ENCODE measurements around the gene MSX1.

MSX1 gene

DNA sequence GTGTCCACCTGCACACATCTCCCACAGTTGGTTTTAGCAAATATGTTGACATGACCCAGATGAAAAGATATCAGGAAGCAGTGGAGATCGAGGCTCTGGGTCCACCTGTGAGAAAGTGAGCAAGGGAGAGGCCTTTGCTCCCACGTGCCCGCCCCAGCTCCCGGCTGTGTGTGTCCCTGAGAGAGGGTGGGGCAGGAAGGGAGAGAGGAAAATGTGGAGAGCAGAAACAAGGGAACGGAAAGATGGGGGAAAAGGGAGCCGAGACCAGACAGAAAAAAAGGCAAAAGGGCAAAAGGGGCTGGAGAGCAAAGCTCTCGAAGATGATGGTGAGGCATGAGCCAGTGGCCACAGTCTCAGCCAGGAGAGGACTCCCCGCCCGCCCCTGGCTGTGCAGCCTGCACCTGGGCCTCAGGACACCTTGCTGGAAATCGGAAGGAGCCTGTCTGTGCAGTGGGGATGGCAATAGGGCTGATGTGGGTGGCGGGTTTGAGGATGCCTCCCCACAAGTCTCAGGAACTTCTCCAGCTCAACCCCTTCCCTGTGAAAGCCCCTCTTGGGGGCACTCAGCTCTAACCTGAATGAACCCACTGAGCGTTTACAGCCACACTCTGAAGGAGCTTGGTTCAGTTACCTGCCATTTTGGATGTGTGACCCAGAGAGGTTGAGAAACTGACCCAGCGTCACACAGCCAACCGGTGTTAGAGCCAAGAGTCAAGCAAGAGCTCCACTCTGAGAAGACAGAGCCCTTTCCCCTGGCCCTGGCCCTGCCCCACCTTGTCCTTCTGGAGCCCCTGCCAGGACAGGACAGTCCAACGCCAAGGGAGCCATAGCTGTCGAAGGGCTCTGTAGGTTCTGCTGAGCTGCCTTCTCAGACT lies 20.3 kb upstream of the MSX1 start:
- in situ Hi-C loops (cut with MboI; ENCODE audit: low sequenced_read_pairs) = loop anchor here (25.0 kb wide), 1 partner anchor 98 kb away; no protein-coding TSS in a partner anchor

DNA sequence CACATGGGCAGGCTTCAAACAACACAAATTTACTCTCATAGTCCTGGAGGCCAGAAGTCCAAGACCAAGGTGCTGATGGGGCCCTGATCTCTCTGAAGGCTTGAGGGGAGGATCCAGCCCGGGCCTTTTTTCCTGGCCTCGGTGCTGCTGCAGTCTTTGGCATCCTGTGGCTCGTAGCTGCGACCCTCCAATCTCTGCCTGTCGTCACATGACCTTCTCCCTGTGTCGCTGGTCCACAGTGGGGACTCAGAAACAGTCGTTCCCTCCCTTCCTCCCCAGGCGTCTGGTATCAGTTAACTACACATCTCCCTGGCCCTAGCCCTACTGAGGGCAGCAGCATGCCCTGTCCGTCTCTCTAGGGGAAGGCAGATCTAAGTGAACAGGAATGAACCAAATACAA lies 19.1 kb upstream of the MSX1 start:
- in situ Hi-C loops (cut with MboI; ENCODE audit: low sequenced_read_pairs) = loop anchor here (25.0 kb wide), 1 partner anchor 97 kb away; no protein-coding TSS in a partner anchor

DNA sequence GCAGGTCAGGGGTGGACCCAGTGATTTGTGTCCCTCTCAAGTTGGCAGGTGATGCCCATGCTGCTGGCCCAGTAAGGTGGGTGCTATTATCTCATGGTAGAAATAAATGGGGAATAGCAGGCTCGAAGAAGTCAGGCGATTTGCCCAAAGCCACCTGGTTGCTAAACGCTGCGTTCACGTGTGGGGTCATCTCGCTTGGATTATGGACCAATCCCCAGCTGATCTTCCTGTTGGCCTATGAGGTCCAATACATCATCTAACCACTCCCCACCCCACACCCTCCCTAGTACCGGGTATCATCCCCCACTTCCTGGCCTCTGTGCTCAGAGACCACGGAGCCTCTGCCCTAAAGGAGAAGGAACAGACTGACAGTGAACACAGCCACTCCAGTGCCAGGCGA lies 18.3 kb upstream of the MSX1 start:
- in situ Hi-C loops (cut with MboI; ENCODE audit: low sequenced_read_pairs) = loop anchor here (25.0 kb wide), 1 partner anchor 96 kb away; no protein-coding TSS in a partner anchor

DNA sequence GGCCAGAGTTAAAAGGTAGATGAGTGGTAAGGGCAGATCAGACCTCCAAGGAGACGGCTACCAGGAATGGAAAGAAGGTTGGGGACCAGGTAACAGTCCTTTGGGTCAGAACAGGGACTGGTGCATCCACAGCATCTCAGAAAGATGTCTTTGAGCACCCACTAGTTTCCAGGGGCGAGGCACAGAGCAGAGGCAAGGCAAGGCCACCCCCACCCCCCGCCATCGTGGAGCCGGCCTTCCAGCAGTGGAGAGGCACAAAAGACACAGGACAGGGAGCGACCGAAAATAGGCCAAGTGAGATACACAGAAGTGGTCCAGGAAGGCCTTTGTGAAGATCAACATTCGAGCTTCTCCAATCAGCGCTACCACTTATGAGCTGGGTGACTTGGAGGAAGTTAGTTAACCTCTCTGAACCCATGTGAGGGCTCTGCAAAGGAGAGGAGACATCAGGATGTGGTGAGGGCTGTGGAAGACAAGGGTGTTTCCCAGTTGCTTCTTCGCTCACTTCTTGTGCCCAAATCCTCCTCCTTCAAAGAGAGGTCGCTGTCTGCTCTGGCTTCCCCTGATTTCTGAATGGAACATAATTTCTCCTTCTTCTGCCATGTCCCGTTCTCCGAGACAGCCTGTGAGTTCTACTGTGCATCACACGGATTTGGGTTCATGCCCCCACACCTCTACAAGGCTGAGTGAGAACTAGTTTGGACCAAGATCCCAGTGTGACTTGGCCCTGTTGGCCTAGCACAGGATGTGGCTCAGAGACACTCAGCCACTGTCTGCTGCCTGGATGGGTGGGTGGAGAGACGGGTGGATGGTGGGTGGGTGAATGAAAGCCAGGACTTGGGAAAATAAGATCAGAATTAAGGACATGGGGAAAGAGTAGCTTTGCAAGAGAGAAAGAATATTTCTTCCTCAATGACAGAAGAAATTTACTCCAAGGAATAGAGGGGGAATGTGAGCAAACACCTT lies 16.7 kb upstream of the MSX1 start:
- in situ Hi-C loops (cut with MboI; ENCODE audit: low sequenced_read_pairs) = loop anchor here (25.0 kb wide), 1 partner anchor 95 kb away; no protein-coding TSS in a partner anchor

DNA sequence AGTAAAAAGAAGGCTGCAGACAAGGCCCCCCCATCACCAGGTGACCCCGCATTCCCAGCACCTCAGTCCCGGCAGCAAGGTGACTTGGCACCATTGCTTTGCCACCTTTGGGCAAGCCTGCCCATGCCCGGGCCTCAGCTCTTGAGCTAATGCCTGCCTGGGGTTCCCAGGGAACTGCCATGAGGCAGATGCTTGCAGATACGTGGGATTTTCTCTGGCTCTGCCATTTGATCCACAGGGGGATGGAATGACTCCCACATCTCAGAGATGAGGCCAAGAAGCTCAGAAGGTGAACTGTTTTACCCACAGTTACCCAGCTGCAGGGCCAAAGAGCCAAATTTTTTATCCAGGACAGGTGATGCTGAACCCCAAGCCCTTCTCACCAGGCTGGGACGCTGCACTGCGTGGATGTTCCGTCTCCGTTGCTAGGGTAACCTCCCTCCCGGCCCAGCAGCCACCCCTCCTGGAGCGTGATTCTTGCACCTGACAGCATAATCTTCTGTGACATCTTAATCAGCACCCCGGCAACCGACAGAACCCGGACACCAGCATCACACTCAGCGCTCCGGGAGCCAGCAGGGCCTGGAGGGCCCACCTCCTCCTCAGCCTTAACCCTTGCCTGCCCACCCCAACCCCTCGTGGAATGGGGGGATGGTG lies 15.7 kb upstream of the MSX1 start:
- in situ Hi-C loops (cut with MboI; ENCODE audit: low sequenced_read_pairs) = loop anchor here (25.0 kb wide), 1 partner anchor 94 kb away; no protein-coding TSS in a partner anchor

DNA sequence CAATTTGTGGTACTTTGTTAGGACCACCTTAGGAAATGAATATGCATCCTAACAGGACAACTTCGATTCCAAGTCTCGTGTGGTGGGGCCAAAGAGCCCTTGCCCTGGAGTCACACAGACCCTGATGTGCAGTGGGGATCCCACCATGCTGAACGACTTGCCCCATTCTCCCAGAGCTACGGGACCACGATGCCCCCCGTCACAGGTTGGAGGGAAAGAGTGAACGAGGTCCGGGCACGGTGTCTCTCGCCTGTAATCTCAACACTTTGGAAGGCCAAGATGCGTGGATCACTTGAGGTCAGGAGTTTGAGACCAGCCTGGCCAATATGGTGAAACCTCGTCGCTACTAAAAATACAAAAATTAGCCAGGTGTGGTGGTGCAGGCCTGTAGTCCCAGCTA lies 14.4 kb upstream of the MSX1 start:
- in situ Hi-C loops (cut with MboI; ENCODE audit: low sequenced_read_pairs) = loop anchor here (25.0 kb wide), 1 partner anchor 92 kb away; no protein-coding TSS in a partner anchor

DNA sequence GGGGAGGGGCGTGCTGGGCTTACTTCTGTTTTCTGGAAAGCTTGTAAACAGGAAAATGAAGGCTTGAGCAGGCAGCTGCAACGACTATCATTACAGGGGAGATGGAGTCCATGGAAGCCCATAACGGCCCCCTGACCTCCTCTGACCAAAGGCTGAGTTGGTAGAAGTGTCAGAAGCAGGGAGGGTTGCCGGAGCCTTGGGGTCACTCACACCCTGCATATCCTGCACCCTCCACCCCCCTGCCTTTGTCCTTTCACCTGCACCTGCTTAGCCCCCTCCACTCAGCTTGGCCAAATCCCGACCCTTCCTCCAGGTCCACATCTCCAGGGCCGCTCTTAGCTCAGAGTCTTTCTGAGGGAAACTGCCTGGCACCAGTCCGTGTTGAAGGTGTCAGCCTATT lies 12.5 kb upstream of the MSX1 start:
- in situ Hi-C loops (cut with MboI; ENCODE audit: low sequenced_read_pairs) = loop anchor here (25.0 kb wide), 1 partner anchor 90 kb away; no protein-coding TSS in a partner anchor

DNA sequence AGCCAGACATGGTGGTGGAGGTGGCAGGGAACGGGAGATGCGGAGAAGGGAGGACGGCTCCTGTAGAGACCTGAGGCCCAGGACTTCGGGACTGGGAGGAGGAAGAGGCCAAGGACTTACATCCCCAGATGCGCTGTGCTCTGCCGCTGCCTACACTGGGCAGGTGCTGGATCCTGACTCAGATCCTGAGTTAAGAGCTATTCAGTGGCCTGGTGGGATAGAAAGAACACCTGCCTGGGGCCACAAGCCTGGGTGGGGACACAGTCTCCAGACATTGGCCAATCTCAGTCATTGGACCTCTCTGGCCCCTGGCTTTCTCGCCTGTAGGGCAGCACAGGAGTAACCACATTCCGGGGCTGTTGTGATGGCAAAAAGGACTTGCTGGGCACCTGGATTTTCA lies 10.9 kb upstream of the MSX1 start:
- in situ Hi-C loops (cut with MboI; ENCODE audit: low sequenced_read_pairs) = loop anchor here (25.0 kb wide), 1 partner anchor 89 kb away; no protein-coding TSS in a partner anchor

DNA sequence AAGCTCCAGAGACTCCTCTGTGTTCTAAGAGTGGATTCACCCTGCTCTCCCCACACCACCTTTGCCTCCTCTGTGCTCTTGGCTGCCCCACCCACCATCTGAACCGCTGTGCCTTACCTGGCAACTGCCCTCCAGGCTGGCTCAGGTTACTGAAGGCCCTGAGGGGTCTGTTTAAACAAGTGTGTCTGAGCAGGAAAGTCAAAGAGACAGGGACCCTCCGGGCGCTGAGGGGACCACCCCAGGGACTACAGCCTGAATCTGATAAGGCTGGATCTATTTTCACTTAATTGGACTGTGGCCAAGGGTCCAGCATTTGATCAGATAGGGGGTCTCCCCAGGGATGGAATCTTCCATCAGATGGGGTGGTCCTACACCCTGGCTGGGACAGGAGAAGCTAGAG lies 10.4 kb upstream of the MSX1 start:
- in situ Hi-C loops (cut with MboI; ENCODE audit: low sequenced_read_pairs) = loop anchor here (25.0 kb wide), 1 partner anchor 88 kb away; no protein-coding TSS in a partner anchor

DNA sequence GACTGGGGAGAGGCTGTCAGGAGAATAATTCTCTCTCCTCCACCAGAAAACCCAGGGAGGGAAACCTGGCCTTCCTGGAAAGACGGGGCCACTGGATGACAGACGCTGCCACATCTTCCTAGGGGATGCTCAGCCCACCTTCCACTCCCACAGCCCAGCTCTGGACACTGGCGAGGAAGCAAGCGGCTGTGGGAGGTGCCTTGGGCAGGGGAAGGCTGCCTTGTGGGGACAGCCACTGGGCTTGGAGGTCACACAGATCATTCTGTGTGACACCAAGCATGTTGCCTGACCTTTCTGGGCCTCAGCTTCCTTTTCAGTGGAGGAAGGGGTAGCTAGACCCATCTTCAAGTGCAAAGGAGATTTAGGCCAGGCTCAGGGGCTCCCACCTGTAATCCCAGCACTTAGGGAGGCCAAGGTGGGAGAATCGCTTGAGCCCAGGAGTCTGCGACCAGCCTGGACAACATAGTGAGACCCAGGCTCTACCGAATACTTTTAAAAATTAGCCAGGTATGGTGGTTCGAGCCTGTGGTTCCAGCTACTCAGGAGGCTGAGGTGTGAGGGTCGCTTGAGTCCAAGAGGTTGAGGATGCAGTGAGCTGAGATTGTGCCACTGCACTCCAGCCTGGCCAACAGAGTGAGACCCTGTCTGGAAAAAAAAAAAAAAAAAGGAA lies 9.8 kb upstream of the MSX1 start:
- in situ Hi-C loops (cut with MboI; ENCODE audit: low sequenced_read_pairs) = loop anchor here (25.0 kb wide), 1 partner anchor 88 kb away; no protein-coding TSS in a partner anchor

DNA sequence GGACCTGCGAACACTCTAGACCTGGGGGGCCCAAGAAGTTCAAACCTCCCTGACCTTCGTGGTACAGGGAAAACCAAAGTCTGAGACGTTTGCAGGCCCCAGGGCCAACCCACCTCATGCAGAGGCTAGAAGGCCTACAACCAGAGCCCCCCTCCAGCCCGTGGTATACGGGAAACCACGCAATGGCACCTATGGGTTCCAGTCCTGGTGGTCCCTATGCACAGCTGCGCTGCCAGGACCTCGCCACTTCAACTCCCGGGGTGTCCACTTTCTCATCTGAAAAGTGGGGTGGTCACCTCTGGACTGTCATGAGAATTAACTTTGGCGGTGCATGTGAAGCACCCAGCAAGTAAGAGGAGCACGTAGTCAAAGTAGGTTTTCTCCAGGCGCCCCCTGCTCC lies 8.4 kb upstream of the MSX1 start:
- in situ Hi-C loops (cut with MboI; ENCODE audit: low sequenced_read_pairs) = no loop called here

DNA sequence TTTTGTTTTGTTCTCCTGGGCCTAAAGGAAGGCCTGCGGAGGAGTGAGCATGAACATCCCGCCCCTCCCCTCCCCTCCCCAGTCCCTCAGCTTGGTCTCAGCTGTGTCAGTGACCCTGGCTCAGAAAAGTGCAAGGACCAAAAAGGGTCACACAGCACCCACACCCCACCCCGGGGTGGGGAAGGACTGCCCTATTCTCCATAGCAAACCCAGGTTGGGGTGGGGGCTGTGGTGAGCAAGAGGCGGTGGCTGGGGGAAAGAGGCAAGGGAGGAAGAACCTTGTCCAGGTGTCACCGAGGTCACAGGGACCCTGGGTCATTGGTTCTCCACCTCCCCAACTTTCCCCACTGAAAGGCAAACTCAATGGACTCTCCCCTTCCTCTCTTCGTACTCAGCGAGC lies 7.6 kb upstream of the MSX1 start:
- in situ Hi-C loops (cut with MboI; ENCODE audit: low sequenced_read_pairs) = no loop called here

DNA sequence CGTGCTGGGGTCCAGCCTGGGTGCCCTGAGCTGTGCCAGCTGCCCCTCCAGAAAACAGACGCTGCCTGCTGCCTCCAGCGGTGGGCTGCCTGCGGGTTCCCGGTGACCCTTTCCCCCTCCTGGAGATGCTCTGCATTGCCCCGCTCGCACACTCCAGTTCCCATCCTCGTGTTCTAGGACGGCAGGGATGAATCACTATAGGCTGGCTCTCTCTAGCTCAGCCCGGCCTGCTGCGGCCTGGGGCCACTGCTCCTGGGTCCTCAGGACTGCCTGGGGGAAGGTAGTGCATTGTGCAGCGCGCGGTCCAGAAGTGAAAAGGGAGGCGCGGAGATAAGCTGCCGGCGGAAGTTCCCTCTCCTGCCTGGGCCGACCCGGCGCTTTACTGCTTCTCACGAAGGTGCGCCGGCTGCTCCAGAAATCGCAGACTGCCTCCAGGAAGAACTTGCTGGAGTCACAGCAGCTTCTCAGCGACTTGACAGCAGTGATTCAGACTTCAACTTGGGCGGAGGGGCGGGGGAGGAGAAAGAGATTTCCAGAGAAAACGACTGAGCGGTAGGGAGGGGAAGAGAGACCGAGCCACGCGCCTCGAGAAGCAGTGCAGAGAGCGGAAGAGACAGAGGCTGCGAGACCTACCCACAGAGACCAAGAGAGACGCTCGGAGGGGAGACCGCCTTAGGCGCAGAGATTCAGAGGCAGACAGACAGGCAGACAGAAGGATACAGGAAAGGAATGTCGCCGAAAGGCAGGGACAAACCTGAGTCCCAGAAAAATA lies 6.7 kb upstream of the MSX1 start:
- in situ Hi-C loops (cut with MboI; ENCODE audit: low sequenced_read_pairs) = no loop called here

DNA sequence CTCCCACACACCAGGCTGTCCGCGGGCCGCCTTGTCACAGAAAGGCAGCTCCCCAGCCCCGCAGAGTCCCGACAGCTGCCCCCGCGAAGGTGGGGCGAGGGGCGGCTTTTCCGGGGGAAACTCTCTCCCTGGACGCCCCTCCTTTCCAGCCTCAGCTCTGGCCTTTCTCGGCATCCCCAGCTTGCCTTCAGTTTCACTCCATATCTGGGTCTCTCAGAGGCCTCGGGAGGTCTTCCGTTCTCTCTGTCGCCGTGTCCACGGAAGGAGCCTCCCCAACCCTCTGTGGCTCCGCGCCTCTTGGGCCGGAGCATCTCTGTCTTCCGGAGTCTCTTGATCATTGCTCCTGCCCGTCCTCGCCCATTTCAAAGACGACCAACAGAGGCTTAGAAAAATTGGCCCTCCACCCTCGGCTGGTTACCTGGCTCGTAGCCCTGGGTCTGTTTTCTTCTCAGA lies 6.1 kb upstream of the MSX1 start:
- in situ Hi-C loops (cut with MboI; ENCODE audit: low sequenced_read_pairs) = no loop called here

DNA sequence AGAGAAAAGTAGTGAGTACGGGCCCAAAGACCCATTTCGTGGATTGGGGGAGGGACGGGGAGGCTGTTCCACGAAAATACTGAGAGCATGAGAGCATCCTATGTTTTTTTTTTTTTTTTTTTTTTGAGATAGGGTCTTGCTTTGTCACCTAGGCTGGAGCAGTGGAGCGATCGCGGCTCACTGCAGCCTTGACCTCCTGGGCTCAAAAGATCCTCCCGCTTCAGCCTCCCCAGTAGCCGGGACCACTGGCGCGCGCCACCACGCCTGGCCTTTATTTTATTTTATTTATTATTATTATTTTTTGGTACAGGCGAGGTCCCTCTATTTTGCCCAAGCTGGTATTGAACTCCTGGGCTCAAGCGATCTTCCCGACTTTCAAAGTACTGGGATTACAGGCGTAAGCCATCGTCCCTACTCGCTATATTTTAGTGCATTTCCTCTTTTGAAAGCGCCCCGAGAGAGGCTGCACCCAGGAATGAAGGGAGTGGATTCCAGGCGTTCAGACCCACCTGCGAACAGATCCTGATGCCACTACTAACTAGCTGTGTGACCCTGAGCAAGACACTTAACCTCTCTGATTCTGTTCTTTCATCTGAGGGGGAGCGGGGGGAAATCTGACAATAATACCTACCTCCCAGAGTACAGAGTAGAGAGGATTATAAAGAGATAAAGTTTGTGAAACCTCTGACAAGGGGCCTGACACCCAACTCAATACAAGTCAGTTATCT lies 5.4 kb upstream of the MSX1 start:
- in situ Hi-C loops (cut with MboI; ENCODE audit: low sequenced_read_pairs) = no loop called here

DNA sequence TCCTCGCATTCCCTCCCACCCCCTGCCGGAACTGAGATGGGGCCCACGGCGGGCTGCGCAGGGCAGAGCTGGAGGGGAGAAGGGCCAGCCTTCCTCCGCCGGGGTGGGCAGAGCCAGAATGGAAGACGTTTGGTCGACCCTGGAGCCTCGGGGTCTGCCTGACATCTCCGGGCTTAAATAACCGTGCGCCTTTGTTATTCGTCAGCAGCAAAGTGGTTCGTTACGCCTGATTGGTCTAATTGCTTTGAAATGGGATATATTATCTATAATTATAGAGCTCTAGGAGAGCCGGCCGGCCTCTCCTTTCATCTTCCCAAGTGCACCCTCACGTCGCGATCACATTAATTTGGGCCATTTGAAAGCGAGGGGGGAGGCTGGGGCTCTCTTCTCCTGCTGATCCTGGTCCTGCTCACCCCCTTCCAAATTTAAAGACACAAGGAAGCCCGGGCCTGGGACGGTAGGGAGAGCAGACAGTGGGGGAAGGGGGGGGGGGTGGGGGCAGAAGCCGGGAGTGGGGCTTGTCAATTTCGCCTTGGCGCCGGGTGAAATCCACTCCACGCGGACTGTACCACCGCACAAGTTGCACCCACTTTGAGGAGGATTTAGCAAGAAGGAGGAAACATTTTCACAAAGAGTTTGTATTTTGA lies 4.7 kb upstream of the MSX1 start:
- in situ Hi-C loops (cut with MboI; ENCODE audit: low sequenced_read_pairs) = no loop called here

DNA sequence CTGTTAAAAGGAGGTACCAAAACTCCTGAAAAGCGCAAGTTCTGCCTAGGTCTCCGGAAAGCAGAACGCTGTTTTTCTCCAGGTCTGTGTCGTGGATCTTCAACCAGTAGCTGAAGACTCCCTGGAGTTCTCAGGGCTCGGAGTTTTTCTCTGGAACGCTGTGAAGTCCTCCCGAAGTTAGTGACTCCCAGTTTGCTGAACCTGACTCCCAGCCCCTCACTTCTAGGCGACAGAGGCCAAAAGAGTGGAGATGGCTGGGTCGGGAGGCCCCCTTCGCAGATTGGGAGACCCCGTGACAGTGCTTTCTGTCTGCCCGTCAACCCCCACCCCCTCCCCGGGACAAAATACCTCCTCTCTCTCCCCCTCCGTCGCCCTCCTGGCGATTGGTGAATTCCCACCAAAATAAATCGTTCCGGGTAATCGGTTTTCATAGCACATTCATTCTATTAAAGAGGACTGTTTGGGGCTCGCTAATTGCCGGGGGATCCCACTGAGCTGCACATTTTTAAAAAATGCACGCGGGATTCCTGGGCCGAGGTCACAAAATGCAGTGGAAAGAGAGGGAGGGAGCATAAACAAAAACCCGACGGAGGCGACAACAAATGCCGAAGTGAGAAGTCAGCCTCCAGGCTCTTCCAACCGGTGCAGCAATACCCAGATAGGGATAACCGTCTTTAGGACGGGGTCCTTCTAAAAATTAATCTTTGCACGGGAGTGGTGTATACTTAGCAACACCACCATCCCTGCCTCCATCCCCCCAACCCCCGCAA lies 4.0 kb upstream of the MSX1 start:
- in situ Hi-C loops (cut with MboI; ENCODE audit: low sequenced_read_pairs) = no loop called here

Measured in HL-60/S4 (cell line).